ENCODE data around the gene ZBTB1. TPM values are rescaled to one million over a fixed set of nuclear protein-coding genes. Genes with fewer than 3 reads are reported as not detected.
A peak's percentile ranks its signal among the peaks of the same experiment; 100 is the strongest.

ZBTB1 gene
- total RNA-seq, 1 experiment from 2014 or later, result 37.8 TPM

GRCh38 chr14:64463195-64463594, 41.4 kb upstream of the ZBTB1 start:
- no CpG with 5 or more reads among the region's 2 CpGs for WGBS (ENCODE audit: extremely low coverage, insufficient read length, low lambda C conversion rate)
- Mint-ChIP-seq H3K27me3 (ENCODE audit: low read depth) (peaks cover 1% of the 10 kb centered on the region; the same call in 1 of the 2 replicates), H3K27ac (no peak overlapping the region), H3K36me3 (ENCODE audit: insufficient read depth in 1 of 3, low read depth in 3 of 3) (peaks cover 12 to 29% (median 14%) of the 10 kb centered on the region in 3 experiments; a peak in 6 of 7 replicates), H3K9me3 (no peaks in the 10 kb centered on the region), H3K4me1 (peaks cover 14% of the 10 kb centered on the region in 2 experiments), H3K4me3 (0 out of 5 replicates have a peak overlapping the region, but pooled peaks of 1 of the 2 experiments have one; percentile 22)
- H3K9me3 ChIP-seq (ENCODE audit: control insufficient read depth, low read depth, low read length), result no peaks in the 10 kb centered on the region
- H2BK20ac ChIP-seq (ENCODE audit: low read depth, low read length, poor library complexity, severe bottlenecking), result no peak overlapping the region
- H3K27me3 ChIP-seq (ENCODE audit: insufficient read depth, low read length), result no peaks in the 10 kb centered on the region
- TF ChIP-seq CTCF (conservative IDR thresholded peaks at IDR 0.05), result no peak
- no peak overlapping the region for H3T11ph ChIP-seq (ENCODE audit: low read length)
- no peak overlapping the region for H3K9ac ChIP-seq (ENCODE audit: extremely low read depth, insufficient read length, low read length)
- no peaks in the 10 kb centered on the region for H3K79me2 ChIP-seq (ENCODE audit: insufficient read depth, low read length)
- H3K4ac ChIP-seq (ENCODE audit: low read depth, low read length), result no peak overlapping the region
- H3K23me2 ChIP-seq (ENCODE audit: insufficient read length, low read depth, low read length, poor library complexity, severe bottlenecking), result peaks cover 14% of the 10 kb centered on the region
- H3K27ac ChIP-seq (ENCODE audit: insufficient read length, low read depth, low read length), result no peak overlapping the region
- H3K79me1 ChIP-seq (ENCODE audit: insufficient read depth, low read depth, low read length, poor library complexity, severe bottlenecking), result no peaks in the 10 kb centered on the region
- no peak overlapping the region for H2AK5ac ChIP-seq (ENCODE audit: insufficient read length, low read length)
- no peak overlapping the region for H2AFZ ChIP-seq (ENCODE audit: low read length)
- no peak for DNase-seq
- H2BK120ac ChIP-seq (ENCODE audit: low read depth, low read length, poor library complexity, severe bottlenecking), result no peak overlapping the region
- no peak overlapping the region for H3K56ac ChIP-seq (ENCODE audit: insufficient read length, low read depth, low read length)
- no peak overlapping the region for H3K23ac ChIP-seq (ENCODE audit: insufficient read length, low read depth, low read length)
- H4K5ac ChIP-seq (ENCODE audit: insufficient read length, low read depth, low read length), result no peak overlapping the region
- H2BK12ac ChIP-seq (ENCODE audit: insufficient read length, low read depth, low read length), result no peak overlapping the region
- no peak overlapping the region for H2BK15ac ChIP-seq (ENCODE audit: low read depth, low read length)
- H3K18ac ChIP-seq (ENCODE audit: insufficient read length, low read depth, low read length), result no peak overlapping the region
- H2BK5ac ChIP-seq (ENCODE audit: insufficient read length, low read length), result no peak overlapping the region
- no peak overlapping the region for H3K14ac ChIP-seq (ENCODE audit: insufficient read depth, low read length)
- no peaks in the 10 kb centered on the region for H4K20me1 ChIP-seq (ENCODE audit: control insufficient read depth, insufficient read depth, insufficient read length)
- no peak overlapping the region for H4K8ac ChIP-seq (replicated peaks; ENCODE audit: insufficient read length, low read depth, low read length)
- H4K91ac ChIP-seq (ENCODE audit: insufficient read length, low read depth, low read length), result no peak overlapping the region
- no peak overlapping the region for H3K4me2 ChIP-seq (ENCODE audit: insufficient read depth, insufficient read length, low read length)
- no peaks in the 10 kb centered on the region for H3K4me1 ChIP-seq (ENCODE audit: insufficient read depth, low read length)
